GM23338 (cell line): ENCODE measurements around the gene FAM20C.

Experiments used
- CREB1 ChIP-seq: fragments of 250-450 bp; sonication (Bioruptor Pico); IDR thresholded peaks from 2 replicates; pipeline ENCODE4 v1.5.0; 2020; ENCODE audit warnings: low read depth, mild to moderate bottlenecking, moderate library complexity
- CTCF ChIP-seq, 2 experiments: fragments of 200-600 bp in 1 of 2; sonication (generic) in 1 of 2; conservative IDR thresholded peaks; 2 replicates each; pipeline versions ENCODE4 v1.5.1 to v1.6.1; 2016 to 2017; ENCODE audit warnings: antibody characterized with exemption in 2 of 2, low read depth in 2 of 2, mild to moderate bottlenecking in 2 of 2, moderate library complexity in 1 of 2
- ETS1 ChIP-seq: IDR thresholded peaks from 2 replicates; pipeline ENCODE4 v1.6.1; 2016; ENCODE audit warnings: antibody characterized with exemption
- EZH2 ChIP-seq: fragments of 200-600 bp; sonication (generic); IDR thresholded peaks from one replicate; pipeline ENCODE4 v1.8.0; 2017; ENCODE audit warnings: antibody characterized with exemption, mild to moderate bottlenecking, low read depth; ENCODE audit not compliant: unreplicated experiment
- EZH2phosphoT487 ChIP-seq: fragments of 200-600 bp; sonication (generic); IDR thresholded peaks from one replicate; pipeline ENCODE4 v1.8.1; 2018; ENCODE audit warnings: antibody characterized with exemption; ENCODE audit not compliant: unreplicated experiment
- JUNB ChIP-seq: IDR thresholded peaks from one replicate; pipeline ENCODE4 v1.6.1; 2016; ENCODE audit warnings: antibody characterized with exemption; ENCODE audit not compliant: unreplicated experiment
- POLR2AphosphoS5 ChIP-seq: IDR thresholded peaks from 2 replicates; pipeline ENCODE4 v1.6.1; 2016; ENCODE audit warnings: antibody characterized with exemption, low read depth
- REST ChIP-seq: IDR thresholded peaks from one replicate; pipeline ENCODE4 v1.6.1; 2018; ENCODE audit warnings: antibody characterized with exemption; ENCODE audit not compliant: unreplicated experiment
- STAT1 ChIP-seq: IDR thresholded peaks from one replicate; pipeline ENCODE4 v1.6.1; 2016; ENCODE audit warnings: antibody characterized with exemption; ENCODE audit not compliant: unreplicated experiment
- ZNF331 ChIP-seq: fragments of 250-450 bp; sonication (Bioruptor Pico); IDR thresholded peaks from 2 replicates; pipeline ENCODE4 v1.5.0; 2020; ENCODE audit warnings: low read depth, mild to moderate bottlenecking, moderate library complexity

DNA sequence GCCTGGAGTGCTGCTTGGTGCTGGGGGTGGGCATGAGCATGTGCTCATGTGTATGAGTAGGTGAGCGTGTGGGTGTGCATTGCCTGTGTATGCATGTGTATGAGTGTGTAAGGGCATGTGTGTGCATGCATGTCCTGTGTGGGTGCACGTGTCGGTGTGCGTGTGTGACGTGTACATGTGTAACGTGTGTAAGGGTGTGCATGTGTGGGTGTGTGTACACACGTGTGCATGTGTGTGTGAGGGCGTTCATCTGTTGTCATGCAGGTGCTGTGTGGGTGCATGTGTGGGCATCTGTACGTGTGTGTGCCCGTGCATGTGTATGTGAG lies 30.3 kb downstream of the FAM20C start:
- TF ChIP-seq CTCF (conservative IDR thresholded peaks at IDR 0.05; ENCODE audit: low read depth in 2 of 2) (no peak), POLR2AphosphoS5 (no peak), EZH2 (no peak), ETS1 (no peak), REST (no peak), EZH2phosphoT487 (no peak), JUNB (no peak), CREB1 (CRISPR knock-in tag) (no peak), ZNF331 (CRISPR knock-in tag) (no peak), STAT1 (no peak)
